NCI-H524 treated with DMSO at 0.1 percent for 48 hours (cell line): Measurements from ENCODE around the gene ERCC1.

Source experiments
- DNase-seq: peaks from one replicate; lab custom pipeline; 2025; lab: John Stamatoyannopoulos, UW

The ERCC1 gene

GRCh38 chr19:45364696-45365095, 59.0 kb downstream of the ERCC1 start:
- no peak for DNase-seq

GRCh38 chr19:45363861-45364459, 59.8 kb downstream of the ERCC1 start:
- DNase-seq = no peak

DNA sequence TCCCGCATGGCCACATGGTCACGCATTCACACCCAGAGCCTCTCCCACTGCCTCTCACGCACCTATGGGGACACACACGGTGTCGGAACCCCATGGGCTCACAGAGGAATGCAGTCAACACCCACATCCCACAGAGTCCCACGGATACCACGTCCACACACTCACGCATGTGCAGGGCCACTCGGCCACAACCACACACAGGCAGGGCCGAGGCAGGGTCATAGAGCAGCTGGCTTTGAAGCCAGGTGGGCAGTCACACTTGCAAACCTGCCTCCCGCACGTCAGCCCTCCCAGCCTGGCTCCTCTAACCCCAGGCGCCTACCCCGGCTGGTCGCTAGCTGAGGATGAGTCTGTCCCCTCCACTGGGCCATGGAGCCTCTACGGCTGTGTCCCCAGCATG, 61.4 kb downstream of the ERCC1 start:
- no peak for DNase-seq

DNA sequence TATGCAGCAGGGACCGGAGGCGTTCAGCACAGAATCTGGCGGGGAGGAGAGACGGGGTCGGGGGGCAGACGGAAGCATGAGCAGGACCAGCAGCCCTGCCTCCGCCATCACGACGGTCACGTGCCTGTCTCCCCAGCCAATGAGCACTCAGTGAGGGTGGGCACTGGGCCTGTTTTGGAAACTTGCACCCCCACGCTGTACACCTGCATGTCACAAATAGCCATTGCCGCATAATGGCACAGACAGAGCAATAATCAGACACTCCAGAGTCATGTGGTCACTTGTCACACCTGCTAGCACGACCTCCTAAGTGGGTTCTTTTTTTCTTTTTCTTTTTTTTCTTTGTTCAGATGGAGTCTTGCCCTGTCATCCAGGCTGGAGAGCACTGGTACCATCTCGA, 62.1 kb downstream of the ERCC1 start:
- no peak for DNase-seq

DNA sequence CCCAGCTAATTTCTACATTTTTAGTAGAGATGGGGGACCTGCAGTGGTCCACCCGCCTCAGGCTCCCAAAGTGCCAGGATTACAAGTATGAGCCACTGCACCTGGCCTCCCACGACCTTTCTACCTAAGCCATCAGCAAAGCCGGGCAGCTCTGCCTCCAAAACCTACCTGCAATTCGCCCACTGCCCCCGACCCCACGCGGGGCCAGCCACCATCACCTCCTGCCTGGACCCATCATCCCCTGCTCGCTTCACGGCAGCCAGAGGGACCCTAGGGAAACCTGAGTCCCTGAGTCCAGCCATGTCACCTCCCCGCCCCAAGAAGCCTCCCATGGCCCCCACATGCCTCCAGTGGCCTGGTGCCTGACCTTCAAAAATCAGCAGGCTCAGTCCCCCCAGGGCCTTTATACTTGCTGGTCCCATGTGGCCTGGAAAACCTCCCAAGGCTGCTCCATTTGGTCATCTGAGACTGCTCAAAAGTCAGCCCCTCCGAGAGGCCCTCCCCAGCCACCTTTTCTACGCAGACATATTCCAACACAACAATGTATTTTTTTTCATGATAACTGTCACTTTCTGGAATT, 65.4 kb downstream of the ERCC1 start:
- no peak for DNase-seq

DNA sequence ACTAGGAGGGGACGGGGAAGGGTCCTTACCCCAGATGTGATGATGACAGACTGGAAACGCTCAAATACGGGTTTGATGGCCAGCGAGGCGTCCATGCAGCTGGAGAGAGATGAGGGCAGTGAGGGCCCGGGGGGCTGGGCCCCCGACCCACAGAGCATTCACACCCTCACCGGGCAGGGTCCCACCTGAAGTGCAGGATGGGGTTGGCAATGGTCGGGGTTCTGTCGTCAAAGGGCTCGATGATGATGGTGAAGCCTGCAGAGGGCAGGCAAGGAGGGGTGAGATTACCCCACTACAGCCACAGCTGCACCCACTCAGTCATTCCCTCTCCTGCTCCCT, 66.3 kb downstream of the ERCC1 start:
- DNase-seq = no peak
